GM23248 (cell line): ENCODE measurements around the gene MKRN2OS.

Source experiments
- EZH2 ChIP-seq: fragments of 200-600 bp; sonication (generic); IDR thresholded peaks from 2 replicates; pipeline ENCODE4 v1.6.1; 2018; ENCODE audit warnings: antibody characterized with exemption, mild to moderate bottlenecking; ENCODE audit not compliant: insufficient read depth, poor library complexity, severe bottlenecking
- EZH2phosphoT487 ChIP-seq: fragments of 200-600 bp; sonication (generic); IDR thresholded peaks from 2 replicates; pipeline ENCODE4 v1.6.1; 2018; ENCODE audit warnings: antibody characterized with exemption, moderate library complexity, mild to moderate bottlenecking, low read depth; ENCODE audit not compliant: insufficient read depth

DNA sequence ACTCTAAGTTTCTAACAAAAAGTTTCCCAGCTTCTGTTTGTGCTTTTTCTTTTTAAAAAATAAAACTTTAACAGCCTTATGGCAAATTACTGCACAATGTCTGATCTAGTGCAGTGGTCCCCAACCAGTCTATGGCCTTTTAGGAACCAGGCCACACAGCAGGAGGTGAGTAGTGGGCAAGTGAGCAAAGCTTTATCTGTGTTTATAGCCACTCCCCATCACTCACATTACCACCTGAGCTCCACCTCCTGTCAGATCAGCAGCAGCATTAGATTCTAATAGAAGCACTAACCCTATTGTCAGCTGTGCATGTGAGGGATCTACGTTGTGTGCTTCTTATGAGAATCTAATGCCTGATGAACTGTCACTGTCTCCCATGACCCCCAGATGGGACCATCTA is 17.2 kb upstream of the MKRN2OS start:
- no peak for TF ChIP-seq EZH2
- no peak for TF ChIP-seq EZH2phosphoT487
